Mesendoderm (in vitro differentiated cells): ENCODE data around the gene ANKRD40CL.
"Not testable (repeated sequence)": the region's sequence is repeated elsewhere in the genome, so short reads cannot be mapped to it uniquely, and the experiment has no call there.

Source experiments
- DNase-seq: peaks from one replicate; pipeline ENCODE4 v3.0.0; 2013
- H2AK5ac ChIP-seq: 2 replicates; pipeline ENCODE4 v1.6.1; 2013; ENCODE audit warnings: low read length, inconsistent platforms
- H2BK120ac ChIP-seq: 2 replicates; pipeline ENCODE4 v1.6.1; 2013; ENCODE audit warnings: low read depth, mild to moderate bottlenecking, low read length, moderate library complexity, mixed read lengths
- H2BK15ac ChIP-seq: replicated peaks from 2 replicates; pipeline ENCODE4 v1.6.1; 2013; ENCODE audit warnings: low read depth, mild to moderate bottlenecking, moderate library complexity
- H2BK5ac ChIP-seq: 2 replicates; pipeline ENCODE4 v1.6.1; 2013; ENCODE audit warnings: low read length, inconsistent platforms
- H3K18ac ChIP-seq: 2 replicates; pipeline ENCODE4 v1.6.1; 2013; ENCODE audit warnings: mild to moderate bottlenecking, low read length, mixed read lengths
- H3K23ac ChIP-seq: one replicate; pipeline ENCODE4 v1.6.1; 2013; ENCODE audit warnings: low read length
- H3K27ac ChIP-seq: 2 replicates; pipeline ENCODE4 v1.5.1; 2013; ENCODE audit warnings: low read depth, mild to moderate bottlenecking, inconsistent platforms, low read length, moderate library complexity
- H3K27me3 ChIP-seq: 2 replicates; pipeline ENCODE4 v1.6.1; 2013; ENCODE audit warnings: low read length, control low read depth, mild to moderate bottlenecking, inconsistent platforms; ENCODE audit not compliant: insufficient read depth, poor library complexity
- H3K36me3 ChIP-seq: 2 replicates; pipeline ENCODE4 v1.6.1; 2013; ENCODE audit warnings: low read length, inconsistent platforms; ENCODE audit not compliant: control insufficient read depth, insufficient read depth
- H3K4ac ChIP-seq: one replicate; pipeline ENCODE4 v1.6.1; 2013; ENCODE audit warnings: low read depth, mild to moderate bottlenecking, low read length, moderate library complexity
- H3K4me1 ChIP-seq: 2 replicates; pipeline ENCODE4 v1.6.1; 2013; ENCODE audit warnings: low read depth, low read length, inconsistent platforms; ENCODE audit not compliant: control insufficient read depth
- H3K4me2 ChIP-seq: 2 replicates; pipeline ENCODE4 v1.6.1; 2013; ENCODE audit warnings: low read length
- H3K4me3 ChIP-seq: 2 replicates; pipeline ENCODE4 v1.5.1; 2013; ENCODE audit warnings: mild to moderate bottlenecking, low read length
- H3K56ac ChIP-seq: one replicate; pipeline ENCODE4 v1.6.1; 2013; ENCODE audit warnings: low read length
- H3K79me1 ChIP-seq: 2 replicates; pipeline ENCODE4 v1.6.1; 2013; ENCODE audit warnings: low read length, inconsistent platforms
- H3K79me2 ChIP-seq: 2 replicates; pipeline ENCODE4 v1.6.1; 2013; ENCODE audit warnings: mild to moderate bottlenecking, low read length; ENCODE audit not compliant: control insufficient read depth, insufficient read depth
- H3K9ac ChIP-seq: 2 replicates; pipeline ENCODE4 v1.6.1; 2013; ENCODE audit warnings: low read length, inconsistent platforms
- H4K5ac ChIP-seq: one replicate; pipeline ENCODE4 v1.6.1; 2013; ENCODE audit warnings: low read length
- H4K8ac ChIP-seq: one replicate; pipeline ENCODE4 v1.6.1; 2013; ENCODE audit warnings: low read depth, mild to moderate bottlenecking, control low read depth, low read length, moderate library complexity
- WGBS: extraction: QIAGEN DNeasy Blood & Tissue Kit; methylation state at CpG from one replicate; pipeline ENCODE4 v1.1.7; 2013; ENCODE audit warnings: low lambda C conversion rate, missing lambda C conversion rate; ENCODE audit not compliant: insufficient coverage; ENCODE audit errors: extremely low coverage; 5-methylcytosine and 5-hydroxymethylcytosine counted together

The ANKRD40CL gene

DNA sequence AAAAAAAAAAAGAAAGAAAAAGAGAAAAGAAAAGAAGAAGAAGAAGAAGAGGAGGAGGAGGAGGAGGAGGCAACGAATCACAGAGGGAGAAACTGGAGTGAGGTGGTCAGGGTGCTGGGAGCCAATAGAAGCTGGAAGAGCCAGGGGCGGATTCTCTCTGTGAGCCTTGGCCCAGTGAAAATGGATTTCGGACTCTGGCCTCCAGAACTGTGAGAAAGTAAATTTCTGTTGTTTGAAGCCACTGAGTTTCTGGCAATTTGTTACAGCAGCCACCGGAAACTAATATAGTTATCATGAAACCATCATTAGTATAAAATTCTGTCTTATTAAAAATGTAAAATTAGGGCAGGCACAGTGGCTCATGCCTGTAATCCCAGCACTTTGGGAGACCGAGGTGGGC, 40.4 kb upstream of the ANKRD40CL start:
- Histone ChIP-seq H3K79me2 (no peaks in the 10 kb centered on the region), H2BK120ac (no peak overlapping the region), H3K79me1 (no peaks in the 10 kb centered on the region), H3K4me3 (no peak overlapping the region), H3K56ac (no peak overlapping the region), H2BK15ac (no peak overlapping the region), H2BK5ac (no peak overlapping the region), H3K27ac (no peak overlapping the region), H3K23ac (no peak overlapping the region), H3K4ac (no peak overlapping the region), H4K5ac (no peak overlapping the region), H3K36me3 (no peaks in the 10 kb centered on the region), H3K4me2 (no peak overlapping the region), H3K18ac (no peak overlapping the region), H3K9ac (no peak overlapping the region), H3K27me3 (no peaks in the 10 kb centered on the region), H3K4me1 (no peaks in the 10 kb centered on the region), H4K8ac (no peak overlapping the region), H2AK5ac (no peak overlapping the region)
- no CpG with 5 or more reads among the region's 5 CpGs for WGBS
- no peak for DNase-seq

DNA sequence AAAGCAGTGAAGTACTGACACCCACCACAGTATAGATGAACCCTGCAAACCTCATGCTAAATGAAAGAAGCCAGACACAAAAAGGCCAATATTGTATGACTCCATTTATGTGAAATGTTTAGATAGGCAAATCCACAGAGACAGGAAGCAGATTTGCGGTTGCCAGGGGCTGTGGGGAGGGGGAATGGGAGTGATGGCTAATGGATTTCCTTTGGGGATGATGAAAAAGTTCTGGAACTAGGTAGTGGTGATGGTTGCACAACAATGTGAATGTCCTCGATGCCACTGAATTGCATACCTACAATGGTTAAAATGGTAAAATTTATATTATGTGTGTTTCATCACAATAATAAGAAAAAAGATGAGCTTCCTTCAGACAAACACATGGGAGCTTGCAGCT, 39.7 kb upstream of the ANKRD40CL start:
- Histone ChIP-seq H3K56ac (no peak overlapping the region), H3K4me1 (no peaks in the 10 kb centered on the region)
- WGBS, result no CpG with 5 or more reads among the region's 2 CpGs

GRCh38 chr17:50806141-50806643, 38.9 kb upstream of the ANKRD40CL start:
- no peak overlapping the region for H3K56ac ChIP-seq
- no peak overlapping the region for H4K8ac ChIP-seq
- H4K5ac ChIP-seq, result no peak overlapping the region
- H3K27me3 ChIP-seq, result no peaks in the 10 kb centered on the region
- WGBS, result no CpG with 5 or more reads among the region's 11 CpGs
- H3K4me1 ChIP-seq, result no peaks in the 10 kb centered on the region
- H3K4me3 ChIP-seq, result no peak overlapping the region
- no peaks in the 10 kb centered on the region for H3K79me1 ChIP-seq
- H2BK120ac ChIP-seq, result no peak overlapping the region
- H2AK5ac ChIP-seq, result no peak overlapping the region
- no peak overlapping the region for H3K23ac ChIP-seq
- H3K4me2 ChIP-seq, result no peak overlapping the region
- no peak overlapping the region for H3K27ac ChIP-seq
- no peak overlapping the region for H3K18ac ChIP-seq
- H2BK5ac ChIP-seq, result no peak overlapping the region
- no peaks in the 10 kb centered on the region for H3K36me3 ChIP-seq
- no peaks in the 10 kb centered on the region for H3K79me2 ChIP-seq
- H2BK15ac ChIP-seq, result no peak overlapping the region
- H3K4ac ChIP-seq, result no peak overlapping the region
- DNase-seq, result no peak
- H3K9ac ChIP-seq, result no peak overlapping the region

More for the DNA sequence above, 39.7 kb upstream of the ANKRD40CL start:
- Histone ChIP-seq H2AK5ac (no peak overlapping the region), H3K4ac (no peak overlapping the region), H3K4me2 (no peak overlapping the region), H3K4me3 (no peak overlapping the region), H3K23ac (no peak overlapping the region), H4K8ac (no peak overlapping the region), H3K79me1 (no peaks in the 10 kb centered on the region), H3K9ac (no peak overlapping the region), H3K36me3 (no peaks in the 10 kb centered on the region), H3K27me3 (no peaks in the 10 kb centered on the region), H2BK120ac (no peak overlapping the region), H2BK5ac (no peak overlapping the region), H3K27ac (no peak overlapping the region), H4K5ac (no peak overlapping the region), H3K79me2 (no peaks in the 10 kb centered on the region), H3K18ac (no peak overlapping the region), H2BK15ac (no peak overlapping the region)
- DNase-seq, result no peak

- no peak overlapping the region for H3K4me3 ChIP-seq
- no peak overlapping the region for H2AK5ac ChIP-seq
- WGBS, result no CpG with 5 or more reads among the region's 6 CpGs
- no peak overlapping the region for H3K18ac ChIP-seq
- no peaks in the 10 kb centered on the region for H3K79me1 ChIP-seq
- H2BK120ac ChIP-seq, result no peak overlapping the region
- H3K4ac ChIP-seq, result no peak overlapping the region
- no peak overlapping the region for H3K56ac ChIP-seq
- H2BK5ac ChIP-seq, result no peak overlapping the region
- H3K27me3 ChIP-seq, result no peaks in the 10 kb centered on the region
- no peak overlapping the region for H3K4me2 ChIP-seq
- H3K27ac ChIP-seq, result no peak overlapping the region
- H3K4me1 ChIP-seq, result no peaks in the 10 kb centered on the region
- no peak overlapping the region for H4K8ac ChIP-seq
- no peak overlapping the region for H3K9ac ChIP-seq
- no peak for DNase-seq
- H3K36me3 ChIP-seq, result no peaks in the 10 kb centered on the region
- H2BK15ac ChIP-seq, result no peak overlapping the region
- H4K5ac ChIP-seq, result no peak overlapping the region
- no peak overlapping the region for H3K23ac ChIP-seq
- H3K79me2 ChIP-seq, result no peaks in the 10 kb centered on the region
These were observed 38.2 kb upstream of the ANKRD40CL start for GRCh38 chr17:50805486-50805885.

DNA sequence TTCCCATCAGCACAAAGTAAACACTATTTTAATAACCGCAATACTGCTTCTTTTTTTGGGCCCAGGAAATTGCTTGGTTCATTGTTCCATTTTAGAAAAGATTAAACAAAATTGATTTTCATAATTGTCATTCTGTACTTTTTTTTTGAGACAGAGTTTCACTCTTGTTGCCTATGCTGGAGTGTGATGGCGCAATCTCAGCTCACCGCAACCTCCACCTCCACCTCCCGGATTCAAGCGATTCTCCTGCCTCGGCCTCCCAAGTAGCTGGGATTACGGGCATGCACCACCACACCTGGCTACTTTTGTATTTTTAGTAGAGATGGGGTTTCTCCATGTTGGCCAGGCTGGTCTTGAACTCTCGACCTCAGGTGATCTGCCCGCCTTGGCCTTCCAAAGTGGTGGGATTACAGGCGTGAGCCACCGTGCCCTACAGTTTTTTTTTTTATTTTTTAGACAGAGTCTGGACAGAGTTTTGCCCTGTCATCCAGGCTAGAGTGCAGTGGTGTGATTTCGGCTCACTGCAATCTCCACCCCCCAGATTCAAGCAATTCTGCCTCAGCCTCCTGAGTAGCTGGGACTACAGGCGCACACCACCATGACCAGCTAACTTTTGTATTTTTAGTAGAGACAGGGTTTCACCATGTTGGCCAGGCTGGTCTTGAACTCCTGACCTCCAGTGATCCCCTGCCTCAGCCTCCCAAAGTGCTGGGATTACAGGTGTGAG, 37.6 kb upstream of the ANKRD40CL start:
- DNase-seq, H3K4me2 ChIP-seq, H3K27ac ChIP-seq, H3K4me3 ChIP-seq, H3K79me2 ChIP-seq, H2BK15ac ChIP-seq, H3K56ac ChIP-seq, H3K4me1 ChIP-seq, H2AK5ac ChIP-seq, H2BK120ac ChIP-seq, H3K23ac ChIP-seq, H4K8ac ChIP-seq, H3K4ac ChIP-seq, H3K36me3 ChIP-seq, H4K5ac ChIP-seq, H3K27me3 ChIP-seq, H3K9ac ChIP-seq, H3K18ac ChIP-seq, H3K79me1 ChIP-seq, H2BK5ac ChIP-seq: not testable (repeated sequence)
- no CpG with 5 or more reads among the region's 13 CpGs for WGBS

DNA sequence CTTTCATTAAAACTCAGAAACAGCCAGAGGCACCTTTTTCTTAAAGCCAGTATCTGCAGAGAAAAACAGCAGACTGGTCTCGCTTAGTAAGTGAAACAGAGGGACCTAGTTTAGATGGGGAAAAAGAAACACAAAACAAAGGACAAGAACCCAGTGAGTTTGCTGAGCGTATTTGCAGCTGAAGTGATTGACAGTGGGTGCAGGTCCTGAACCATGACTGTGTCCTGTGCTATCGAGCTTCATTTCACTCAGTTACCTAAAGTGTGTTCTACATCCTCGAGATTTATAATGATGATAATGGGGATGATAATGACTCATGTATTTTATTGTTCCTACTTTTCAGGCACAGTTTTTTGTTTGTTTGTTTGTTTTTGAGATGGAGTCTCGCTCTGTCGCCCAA, 36.4 kb upstream of the ANKRD40CL start:
- Histone ChIP-seq H4K8ac (no peak overlapping the region), H2BK120ac (no peak overlapping the region), H3K18ac (no peak overlapping the region), H3K27me3 (no peaks in the 10 kb centered on the region), H3K56ac (no peak overlapping the region), H2BK5ac (no peak overlapping the region), H3K4me3 (no peak overlapping the region), H4K5ac (no peak overlapping the region), H3K36me3 (no peaks in the 10 kb centered on the region), H3K23ac (no peak overlapping the region), H3K27ac (no peak overlapping the region), H3K79me2 (no peaks in the 10 kb centered on the region), H3K4me2 (no peak overlapping the region), H3K4me1 (peaks cover 4% of the 10 kb centered on the region), H3K4ac (no peak overlapping the region), H3K9ac (no peak overlapping the region), H3K79me1 (no peaks in the 10 kb centered on the region), H2AK5ac (no peak overlapping the region), H2BK15ac (no peak overlapping the region)
- no peak for DNase-seq
- WGBS, result no CpG with 5 or more reads among the region's 6 CpGs
